ENCODE results near the gene CCNH.

- TF ChIP-seq CTCF (IDR thresholded peaks at IDR 0.05) (peak; percentile 51 to 81 (median 74)), POLR2A (IDR thresholded peaks at IDR 0.05) (no peak)
Observed at GRCh38 chr5:87400305-87400899, 12.3 kb downstream of the CCNH start.
